VCaP (cell line): Measurements from ENCODE around the gene KCNT2.
"Not testable (repeated sequence)": the region's sequence is repeated elsewhere in the genome, so short reads cannot be mapped to it uniquely, and the experiment has no call there.

Experiments
- H3K27ac ChIP-seq: fragments of 450-650 bp; 2 replicates; pipeline ENCODE4 v1.5.1; 2017
- TF ChIP-seq, protein P1 (sequence below): fragments of 450-650 bp; conservative IDR thresholded peaks from 2 replicates; pipeline ENCODE4 v1.5.1; 2017; ENCODE audit warnings: mild to moderate bottlenecking, moderate library complexity

The KCNT2 gene

DNA sequence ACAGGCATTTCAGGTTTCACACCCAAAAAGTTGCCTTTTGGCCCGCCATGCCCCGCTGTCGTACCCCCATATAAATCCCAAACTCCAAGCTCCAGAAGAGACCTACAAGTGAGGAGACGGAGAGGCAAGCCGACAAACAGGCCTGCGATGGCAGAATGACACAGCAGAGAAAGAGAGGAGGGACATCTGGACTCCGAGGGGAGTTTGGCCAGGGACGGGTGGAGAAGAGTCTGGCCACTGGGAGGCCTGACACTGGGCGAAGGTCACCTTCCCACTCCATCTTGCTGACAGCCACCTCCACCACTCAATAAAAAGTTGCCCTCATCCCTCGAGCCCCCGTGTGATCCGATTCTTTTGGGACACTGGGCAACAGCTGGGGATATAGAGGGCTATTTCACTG is 41.8 kb upstream of the KCNT2 start:
- H3K27ac ChIP-seq = no peak overlapping the region
- TF ChIP-seq, protein P1, sequence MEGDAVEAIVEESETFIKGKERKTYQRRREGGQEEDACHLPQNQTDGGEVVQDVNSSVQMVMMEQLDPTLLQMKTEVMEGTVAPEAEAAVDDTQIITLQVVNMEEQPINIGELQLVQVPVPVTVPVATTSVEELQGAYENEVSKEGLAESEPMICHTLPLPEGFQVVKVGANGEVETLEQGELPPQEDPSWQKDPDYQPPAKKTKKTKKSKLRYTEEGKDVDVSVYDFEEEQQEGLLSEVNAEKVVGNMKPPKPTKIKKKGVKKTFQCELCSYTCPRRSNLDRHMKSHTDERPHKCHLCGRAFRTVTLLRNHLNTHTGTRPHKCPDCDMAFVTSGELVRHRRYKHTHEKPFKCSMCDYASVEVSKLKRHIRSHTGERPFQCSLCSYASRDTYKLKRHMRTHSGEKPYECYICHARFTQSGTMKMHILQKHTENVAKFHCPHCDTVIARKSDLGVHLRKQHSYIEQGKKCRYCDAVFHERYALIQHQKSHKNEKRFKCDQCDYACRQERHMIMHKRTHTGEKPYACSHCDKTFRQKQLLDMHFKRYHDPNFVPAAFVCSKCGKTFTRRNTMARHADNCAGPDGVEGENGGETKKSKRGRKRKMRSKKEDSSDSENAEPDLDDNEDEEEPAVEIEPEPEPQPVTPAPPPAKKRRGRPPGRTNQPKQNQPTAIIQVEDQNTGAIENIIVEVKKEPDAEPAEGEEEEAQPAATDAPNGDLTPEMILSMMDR = no peak

DNA sequence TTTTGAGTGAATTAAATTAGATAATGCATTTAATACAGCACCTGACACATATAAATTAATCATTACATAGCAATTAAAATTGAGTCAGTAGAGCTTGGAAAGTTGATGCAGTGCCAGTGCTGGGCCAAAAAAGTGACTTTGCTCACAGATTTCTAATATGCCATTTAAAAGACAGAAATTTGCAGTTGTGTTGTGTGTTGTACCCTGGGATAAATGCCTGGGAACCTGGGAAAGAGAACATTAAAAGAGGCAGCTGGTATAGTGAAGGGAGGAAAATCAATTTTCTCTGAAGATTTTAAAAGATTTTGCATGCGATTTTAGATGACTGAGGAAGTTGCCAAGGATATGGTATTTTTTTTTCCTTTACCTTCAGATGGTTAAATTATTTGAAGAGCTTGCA is 32.7 kb upstream of the KCNT2 start:
- no peak overlapping the region for H3K27ac ChIP-seq
- TF ChIP-seq, protein P1 = no peak

DNA sequence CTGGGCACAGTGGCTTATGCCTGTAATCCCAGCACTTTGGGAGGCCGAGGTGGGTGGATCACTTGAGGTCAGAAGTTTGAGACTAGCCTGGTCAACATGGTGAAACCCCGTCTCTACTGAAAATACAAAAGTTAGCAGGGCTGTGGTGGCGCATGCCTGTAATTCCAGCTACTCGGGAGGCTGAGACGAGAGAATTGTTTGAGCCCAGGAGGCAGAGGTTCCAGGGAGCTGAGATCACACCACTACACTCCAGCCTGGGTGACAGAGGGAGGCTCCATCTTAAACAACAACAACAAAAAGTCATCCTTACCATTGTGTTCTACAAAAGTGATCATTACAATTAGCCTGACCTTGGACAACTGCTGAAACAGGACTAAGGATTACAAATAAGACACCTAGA is 31.1 kb upstream of the KCNT2 start:
- H3K27ac ChIP-seq = not testable (repeated sequence)

DNA sequence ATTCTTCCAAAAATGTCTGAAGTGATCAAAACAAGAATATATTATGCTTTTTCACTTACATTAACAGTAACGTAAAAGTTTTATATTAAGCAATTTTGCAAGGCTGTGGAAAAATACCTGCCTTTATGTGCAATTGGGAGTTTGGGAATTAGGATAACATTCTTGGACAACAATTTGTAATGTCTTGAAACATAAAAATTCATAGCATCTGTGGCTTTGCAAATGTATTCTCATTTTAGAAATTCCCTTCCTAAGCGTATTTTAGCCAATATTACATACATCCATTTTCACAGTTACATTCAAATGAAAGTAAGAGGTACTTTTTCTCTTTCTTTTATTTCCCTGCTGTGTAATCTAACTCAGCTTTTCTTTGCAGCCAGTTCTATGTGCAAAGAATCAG is 30.2 kb upstream of the KCNT2 start:
- TF ChIP-seq, protein P1 = no peak
- H3K27ac ChIP-seq = no peak overlapping the region

DNA sequence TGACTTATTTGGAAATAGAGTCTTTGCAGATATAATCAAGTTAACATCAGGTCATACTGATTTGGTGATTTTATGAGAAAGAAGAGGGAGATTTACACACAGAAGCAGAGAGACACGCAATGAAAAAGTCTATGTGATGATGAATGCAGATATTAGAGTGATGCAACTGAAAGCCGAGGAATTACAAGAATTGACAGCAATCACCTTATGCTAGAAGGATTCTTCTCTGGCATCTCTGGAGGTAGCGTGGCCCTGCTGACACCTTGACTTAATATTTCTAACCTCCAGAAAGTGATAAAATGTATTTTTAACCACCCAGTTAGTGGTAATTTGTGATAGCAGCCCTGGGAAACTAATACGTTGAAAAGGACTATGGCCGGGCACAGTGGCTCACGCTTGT is 29.4 kb upstream of the KCNT2 start:
- H3K27ac ChIP-seq = no peak overlapping the region
- TF ChIP-seq, protein P1 = no peak

DNA sequence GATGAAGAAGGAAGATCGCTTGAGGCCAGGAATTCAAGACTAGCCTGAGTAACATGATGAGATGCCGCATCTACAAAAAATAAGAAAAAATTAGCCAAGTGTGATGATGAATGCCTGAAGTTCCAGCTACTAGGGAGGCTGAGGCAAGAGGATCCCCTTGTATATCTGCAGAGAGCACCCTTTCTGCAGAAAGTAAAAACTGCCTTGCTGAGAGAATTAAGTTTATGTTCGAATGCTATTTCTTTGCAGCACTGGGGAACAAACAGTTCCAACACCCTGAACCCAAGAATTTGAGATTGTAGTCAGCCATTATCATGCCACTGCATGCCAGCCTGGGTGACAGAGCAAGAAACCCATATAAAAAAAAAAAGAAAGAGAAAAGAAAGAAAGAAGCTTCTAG is 20.6 kb upstream of the KCNT2 start:
- TF ChIP-seq, protein P1 = no peak

DNA sequence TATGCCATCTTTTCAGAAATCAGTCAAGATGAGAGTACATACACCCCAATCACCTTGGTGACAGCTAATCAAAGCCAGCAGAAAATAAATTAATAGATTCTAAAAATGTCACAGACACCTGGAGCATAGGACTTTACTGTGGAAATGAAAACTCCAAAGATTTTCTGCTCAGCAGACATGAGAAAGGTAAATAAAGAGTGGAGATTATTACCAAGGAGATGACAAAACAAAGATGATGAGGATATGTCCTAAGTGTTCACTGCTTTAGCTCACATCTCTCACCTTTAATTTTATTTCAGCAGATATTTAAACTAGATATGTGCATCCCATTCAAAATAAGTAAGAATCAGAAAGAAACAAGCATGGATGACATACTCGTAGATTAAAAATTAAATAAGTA is 14.8 kb upstream of the KCNT2 start:
- H3K27ac ChIP-seq = no peak overlapping the region
- TF ChIP-seq, protein P1 = no peak

More for the DNA sequence above, 20.6 kb upstream of the KCNT2 start:
- no peak overlapping the region for H3K27ac ChIP-seq

DNA sequence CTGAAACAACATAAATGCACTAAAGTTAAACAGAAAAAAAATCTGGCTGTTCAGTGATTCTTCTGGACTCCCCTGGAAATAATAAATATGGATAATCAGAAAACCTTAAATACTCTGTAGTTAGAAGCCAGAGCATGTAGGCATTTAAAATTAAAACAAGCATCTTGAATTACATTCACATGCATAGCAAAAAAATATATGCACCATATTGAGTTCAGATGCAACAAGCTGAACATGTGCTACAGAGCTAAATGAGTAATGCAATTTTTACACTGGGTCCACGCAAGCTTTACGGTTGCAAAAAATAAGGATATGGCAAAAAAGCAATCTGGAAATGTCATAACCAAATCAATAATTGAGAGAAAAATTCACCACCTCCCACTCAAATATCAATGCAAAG is 11.5 kb upstream of the KCNT2 start:
- H3K27ac ChIP-seq = no peak overlapping the region
- TF ChIP-seq, protein P1 = no peak
